WTC11 (cell line): ENCODE measurements around the gene ZNF283. TPM values are rescaled to one million over a fixed set of nuclear protein-coding genes. Genes with fewer than 3 reads are reported as not detected.
A peak's percentile ranks its signal among the peaks of the same experiment; 100 is the strongest.

Experiments used
- ATAC-seq: fragments of 200-7000 bp; cut with Tn5 transposase; 2 replicates; pipeline ENCODE4 v1.10.0; 2021; ENCODE audit warnings: mild to moderate bottlenecking, moderate library complexity
- CTCF ChIA-PET: fragments of 300-600 bp; sonication (Branson Sonifier 250); formaldehyde crosslinking; loops from one replicate; lab custom pipeline; 2021; ENCODE audit warnings: antibody characterized with exemption; lab: Charles Lee
- POLR2A ChIA-PET: fragments of 350-600 bp; sonication (Branson Sonifier 250); formaldehyde crosslinking; loops from one replicate; lab custom pipeline; 2021; ENCODE audit warnings: antibody characterized with exemption; lab: Charles Lee
- DNase-seq: peaks from one replicate; pipeline ENCODE4 v3.0.0; 2021; ENCODE audit warnings: low spot score
- H3K27ac Mint-ChIP-seq: 2 replicates; pipeline ENCODE4 v1.8.0; 2021; ENCODE audit warnings: mixed read lengths
- H3K27me3 Mint-ChIP-seq: 2 replicates; pipeline ENCODE4 v1.8.0; 2021; ENCODE audit warnings: low read depth, mild to moderate bottlenecking, moderate library complexity, mixed read lengths
- H3K36me3 Mint-ChIP-seq: 2 replicates; pipeline ENCODE4 v1.8.0; 2021; ENCODE audit warnings: mixed read lengths
- H3K4me1 Mint-ChIP-seq: 2 replicates; pipeline ENCODE4 v1.8.0; 2022; ENCODE audit warnings: mixed read lengths
- H3K4me3 Mint-ChIP-seq: 2 replicates; pipeline ENCODE4 v1.8.0; 2021; ENCODE audit warnings: mild to moderate bottlenecking, moderate library complexity, mixed read lengths
- H3K9me3 Mint-ChIP-seq: 2 replicates; pipeline ENCODE4 v1.8.0; 2021; ENCODE audit warnings: mixed read lengths
- CDX4 ChIP-seq: fragments of 250-450 bp; sonication (Bioruptor Pico); IDR thresholded peaks from 2 replicates; pipeline ENCODE4 v1.9.0; 2021; ENCODE audit warnings: moderate library complexity, mild to moderate bottlenecking, inconsistent platforms, borderline replicate concordance
- CTCF ChIP-seq: fragments of 200-600 bp; IDR thresholded peaks from 2 replicates; pipeline ENCODE4 v1.8.0; 2022; ENCODE audit warnings: antibody characterized with exemption
- ELF4 ChIP-seq: sonication (generic); formaldehyde crosslinking; IDR thresholded peaks from 2 replicates; pipeline ENCODE4 v1.8.1; 2022; ENCODE audit warnings: low read depth, mild to moderate bottlenecking, moderate library complexity, missing genetic modification reagents
- ETV6 ChIP-seq: sonication (generic); formaldehyde crosslinking; IDR thresholded peaks from 2 replicates; pipeline ENCODE4 v1.8.1; 2022; ENCODE audit warnings: mild to moderate bottlenecking, missing genetic modification reagents
- HMGA2 ChIP-seq: fragments of 250-450 bp; sonication (Bioruptor Pico); IDR thresholded peaks from 2 replicates; pipeline ENCODE4 v1.4.0; 2021; ENCODE audit warnings: mild to moderate bottlenecking, moderate library complexity
- HMGXB4 ChIP-seq: sonication (generic); formaldehyde crosslinking; IDR thresholded peaks from 2 replicates; pipeline ENCODE4 v1.8.1; 2023; ENCODE audit warnings: mild to moderate bottlenecking, moderate library complexity, missing genetic modification reagents
- IRF2 ChIP-seq: sonication (generic); formaldehyde crosslinking; IDR thresholded peaks from 2 replicates; pipeline ENCODE4 v1.8.0; 2022; ENCODE audit warnings: low read depth, missing genetic modification reagents, borderline replicate concordance
- JAZF1 ChIP-seq: fragments of 250-450 bp; sonication (Bioruptor Pico); IDR thresholded peaks from 2 replicates; pipeline ENCODE4 v1.9.0; 2021; ENCODE audit warnings: moderate library complexity, mild to moderate bottlenecking, inconsistent platforms
- NR2C2 ChIP-seq: sonication (generic); formaldehyde crosslinking; IDR thresholded peaks from 2 replicates; pipeline ENCODE4 v1.8.0; 2022; ENCODE audit warnings: mild to moderate bottlenecking, missing genetic modification reagents
- SMAD4 ChIP-seq: sonication (generic); formaldehyde crosslinking; IDR thresholded peaks from 2 replicates; pipeline ENCODE4 v1.8.0; 2022; ENCODE audit warnings: mild to moderate bottlenecking, missing genetic modification reagents
- TP53 ChIP-seq: sonication (generic); formaldehyde crosslinking; IDR thresholded peaks from 2 replicates; pipeline ENCODE4 v1.8.1; 2023; ENCODE audit warnings: mild to moderate bottlenecking, missing genetic modification reagents
- USF2 ChIP-seq: sonication (generic); formaldehyde crosslinking; IDR thresholded peaks from 2 replicates; pipeline ENCODE4 v1.8.1; 2023; ENCODE audit warnings: mild to moderate bottlenecking, missing genetic modification reagents, moderate library complexity
- ZBTB43 ChIP-seq: sonication (generic); formaldehyde crosslinking; IDR thresholded peaks from 2 replicates; pipeline ENCODE4 v1.8.1; 2023; ENCODE audit warnings: mild to moderate bottlenecking, missing genetic modification reagents
- ZNF121 ChIP-seq: sonication (generic); formaldehyde crosslinking; IDR thresholded peaks from 2 replicates; pipeline ENCODE4 v1.8.0; 2023; ENCODE audit warnings: missing genetic modification reagents
- ZNF138 ChIP-seq: sonication (generic); formaldehyde crosslinking; conservative IDR thresholded peaks from 2 replicates; pipeline ENCODE4 v1.8.1; 2022; ENCODE audit warnings: mild to moderate bottlenecking, moderate library complexity, missing genetic modification reagents
- ZNF317 ChIP-seq: sonication (generic); formaldehyde crosslinking; IDR thresholded peaks from 2 replicates; pipeline ENCODE4 v1.8.1; 2023; ENCODE audit warnings: low read depth, mild to moderate bottlenecking, moderate library complexity, missing genetic modification reagents, borderline replicate concordance
- ZNF416 ChIP-seq: fragments of 250-450 bp; sonication (Bioruptor Pico); IDR thresholded peaks from 2 replicates; pipeline ENCODE4 v1.9.0; 2021; ENCODE audit warnings: mild to moderate bottlenecking, inconsistent platforms
- ZNF425 ChIP-seq: fragments of 250-450 bp; sonication (Bioruptor Pico); conservative IDR thresholded peaks from 2 replicates; pipeline ENCODE4 v1.9.0; 2021; ENCODE audit warnings: mild to moderate bottlenecking
- total RNA-seq: library from RNA; stranded (reverse); gene quantifications from 3 replicates; pipeline ENCODE4 v1.2.3, GENCODE V29; 2021
- TF ChIP-seq, protein P1 (sequence below): sonication (generic); formaldehyde crosslinking; IDR thresholded peaks from 2 replicates; pipeline ENCODE4 v1.8.1; 2023; ENCODE audit warnings: mild to moderate bottlenecking, missing genetic modification reagents, borderline replicate concordance
- TF ChIP-seq, protein P2 (sequence below): sonication (generic); formaldehyde crosslinking; IDR thresholded peaks from 2 replicates; pipeline ENCODE4 v1.8.0; 2023; ENCODE audit warnings: missing genetic modification reagents, mild to moderate bottlenecking, borderline replicate concordance

ZNF283 gene
- total RNA-seq, 1 experiment from 2014 or later = 7.1 TPM

- peaks cover 9% of the 10 kb centered on the region for H3K27me3 Mint-ChIP-seq
- POLR2A ChIA-PET = no interaction called here
These were observed 20.8 kb downstream of the ZNF283 start for GRCh38 chr19:43847884-43848283.

More at GRCh38 chr19:43847884-43848283, 20.8 kb downstream of the ZNF283 start:
- peaks cover 86% of the 10 kb centered on the region for H3K36me3 Mint-ChIP-seq
- H3K27ac Mint-ChIP-seq = no peak overlapping the region
- no peaks in the 10 kb centered on the region for H3K4me1 Mint-ChIP-seq
- ATAC-seq = peak; percentile 36; the same call in 1 of the 2 replicates
- no peak for DNase-seq
- peaks cover 82% of the 10 kb centered on the region for H3K9me3 Mint-ChIP-seq
- TF ChIP-seq, protein P1, sequence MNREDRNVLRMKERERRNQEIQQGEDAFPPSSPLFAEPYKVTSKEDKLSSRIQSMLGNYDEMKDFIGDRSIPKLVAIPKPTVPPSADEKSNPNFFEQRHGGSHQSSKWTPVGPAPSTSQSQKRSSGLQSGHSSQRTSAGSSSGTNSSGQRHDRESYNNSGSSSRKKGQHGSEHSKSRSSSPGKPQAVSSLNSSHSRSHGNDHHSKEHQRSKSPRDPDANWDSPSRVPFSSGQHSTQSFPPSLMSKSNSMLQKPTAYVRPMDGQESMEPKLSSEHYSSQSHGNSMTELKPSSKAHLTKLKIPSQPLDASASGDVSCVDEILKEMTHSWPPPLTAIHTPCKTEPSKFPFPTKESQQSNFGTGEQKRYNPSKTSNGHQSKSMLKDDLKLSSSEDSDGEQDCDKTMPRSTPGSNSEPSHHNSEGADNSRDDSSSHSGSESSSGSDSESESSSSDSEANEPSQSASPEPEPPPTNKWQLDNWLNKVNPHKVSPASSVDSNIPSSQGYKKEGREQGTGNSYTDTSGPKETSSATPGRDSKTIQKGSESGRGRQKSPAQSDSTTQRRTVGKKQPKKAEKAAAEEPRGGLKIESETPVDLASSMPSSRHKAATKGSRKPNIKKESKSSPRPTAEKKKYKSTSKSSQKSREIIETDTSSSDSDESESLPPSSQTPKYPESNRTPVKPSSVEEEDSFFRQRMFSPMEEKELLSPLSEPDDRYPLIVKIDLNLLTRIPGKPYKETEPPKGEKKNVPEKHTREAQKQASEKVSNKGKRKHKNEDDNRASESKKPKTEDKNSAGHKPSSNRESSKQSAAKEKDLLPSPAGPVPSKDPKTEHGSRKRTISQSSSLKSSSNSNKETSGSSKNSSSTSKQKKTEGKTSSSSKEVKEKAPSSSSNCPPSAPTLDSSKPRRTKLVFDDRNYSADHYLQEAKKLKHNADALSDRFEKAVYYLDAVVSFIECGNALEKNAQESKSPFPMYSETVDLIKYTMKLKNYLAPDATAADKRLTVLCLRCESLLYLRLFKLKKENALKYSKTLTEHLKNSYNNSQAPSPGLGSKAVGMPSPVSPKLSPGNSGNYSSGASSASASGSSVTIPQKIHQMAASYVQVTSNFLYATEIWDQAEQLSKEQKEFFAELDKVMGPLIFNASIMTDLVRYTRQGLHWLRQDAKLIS = no peak
- TF ChIP-seq CDX4 (no peak), SMAD4 (no peak), ZNF138 (no peak), ELF4 (CRISPR knock-in tag) (no peak), HMGA2 (no peak), ETV6 (CRISPR knock-in tag) (no peak), TP53 (CRISPR knock-in tag) (no peak), JAZF1 (no peak), ZNF416 (no peak), ZNF317 (CRISPR knock-in tag) (no peak), CTCF (no peak), ZBTB43 (CRISPR knock-in tag) (no peak), NR2C2 (CRISPR knock-in tag) (no peak), IRF2 (CRISPR knock-in tag) (no peak), HMGXB4 (CRISPR knock-in tag) (no peak), ZNF425 (CRISPR knock-in tag) (no peak), ZNF121 (no peak), USF2 (no peak)
- TF ChIP-seq, protein P2, sequence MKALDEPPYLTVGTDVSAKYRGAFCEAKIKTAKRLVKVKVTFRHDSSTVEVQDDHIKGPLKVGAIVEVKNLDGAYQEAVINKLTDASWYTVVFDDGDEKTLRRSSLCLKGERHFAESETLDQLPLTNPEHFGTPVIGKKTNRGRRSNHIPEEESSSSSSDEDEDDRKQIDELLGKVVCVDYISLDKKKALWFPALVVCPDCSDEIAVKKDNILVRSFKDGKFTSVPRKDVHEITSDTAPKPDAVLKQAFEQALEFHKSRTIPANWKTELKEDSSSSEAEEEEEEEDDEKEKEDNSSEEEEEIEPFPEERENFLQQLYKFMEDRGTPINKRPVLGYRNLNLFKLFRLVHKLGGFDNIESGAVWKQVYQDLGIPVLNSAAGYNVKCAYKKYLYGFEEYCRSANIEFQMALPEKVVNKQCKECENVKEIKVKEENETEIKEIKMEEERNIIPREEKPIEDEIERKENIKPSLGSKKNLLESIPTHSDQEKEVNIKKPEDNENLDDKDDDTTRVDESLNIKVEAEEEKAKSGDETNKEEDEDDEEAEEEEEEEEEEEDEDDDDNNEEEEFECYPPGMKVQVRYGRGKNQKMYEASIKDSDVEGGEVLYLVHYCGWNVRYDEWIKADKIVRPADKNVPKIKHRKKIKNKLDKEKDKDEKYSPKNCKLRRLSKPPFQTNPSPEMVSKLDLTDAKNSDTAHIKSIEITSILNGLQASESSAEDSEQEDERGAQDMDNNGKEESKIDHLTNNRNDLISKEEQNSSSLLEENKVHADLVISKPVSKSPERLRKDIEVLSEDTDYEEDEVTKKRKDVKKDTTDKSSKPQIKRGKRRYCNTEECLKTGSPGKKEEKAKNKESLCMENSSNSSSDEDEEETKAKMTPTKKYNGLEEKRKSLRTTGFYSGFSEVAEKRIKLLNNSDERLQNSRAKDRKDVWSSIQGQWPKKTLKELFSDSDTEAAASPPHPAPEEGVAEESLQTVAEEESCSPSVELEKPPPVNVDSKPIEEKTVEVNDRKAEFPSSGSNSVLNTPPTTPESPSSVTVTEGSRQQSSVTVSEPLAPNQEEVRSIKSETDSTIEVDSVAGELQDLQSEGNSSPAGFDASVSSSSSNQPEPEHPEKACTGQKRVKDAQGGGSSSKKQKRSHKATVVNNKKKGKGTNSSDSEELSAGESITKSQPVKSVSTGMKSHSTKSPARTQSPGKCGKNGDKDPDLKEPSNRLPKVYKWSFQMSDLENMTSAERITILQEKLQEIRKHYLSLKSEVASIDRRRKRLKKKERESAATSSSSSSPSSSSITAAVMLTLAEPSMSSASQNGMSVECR = no peak
- H3K4me3 Mint-ChIP-seq = no peak overlapping the region
- CTCF ChIA-PET = no interaction called here
